WERI-Rb-1 (cell line): ENCODE results near the gene ITGB2.

ENCODE experiments used
- DNase-seq: peaks from one replicate; pipeline ENCODE4 v3.0.0-alpha.2; 2020
- H3K27ac ChIP-seq: fragments of 250-450 bp; sonication (Bioruptor Pico); 2 replicates; pipeline ENCODE4 v1.5.1; 2020; ENCODE audit warnings: mild to moderate bottlenecking, moderate library complexity
- H3K27me3 ChIP-seq: fragments of 250-450 bp; sonication (Bioruptor Pico); 2 replicates; pipeline ENCODE4 v1.5.1; 2021; ENCODE audit warnings: mild to moderate bottlenecking, low read depth, moderate library complexity; ENCODE audit not compliant: insufficient read depth, severe bottlenecking
- H3K36me3 ChIP-seq: fragments of 250-450 bp; sonication (Bioruptor Pico); 2 replicates; pipeline ENCODE4 v1.5.1; 2020; ENCODE audit warnings: mild to moderate bottlenecking, moderate library complexity
- H3K4me3 ChIP-seq: 2 replicates; pipeline ENCODE4 v1.5.1; 2011; ENCODE audit warnings: low read depth, mild to moderate bottlenecking, control low read depth, low read length
- H3K9me3 ChIP-seq: fragments of 250-450 bp; sonication (Bioruptor Pico); 2 replicates; pipeline ENCODE4 v1.5.1; 2021; ENCODE audit warnings: mild to moderate bottlenecking, moderate library complexity; ENCODE audit not compliant: severe bottlenecking
- CTCF ChIP-seq: IDR thresholded peaks from 2 replicates; pipeline ENCODE4 v1.5.1; 2011; ENCODE audit warnings: low read depth, mild to moderate bottlenecking, control low read depth, inconsistent platforms, low read length

ITGB2 gene

GRCh38 chr21:44856131-44856530 lies 64.6 kb downstream of the ITGB2 start:
- Histone ChIP-seq H3K36me3 (peaks cover 98% of the 10 kb centered on the region), H3K4me3 (no peak overlapping the region)

GRCh38 chr21:44855572-44855971 lies 65.1 kb downstream of the ITGB2 start:
- Histone ChIP-seq H3K36me3 (peaks cover 98% of the 10 kb centered on the region), H3K27me3 (no peaks in the 10 kb centered on the region), H3K9me3 (no peaks in the 10 kb centered on the region), H3K27ac (no peak overlapping the region), H3K4me3 (no peak overlapping the region)
- no peak for TF ChIP-seq CTCF
- DNase-seq, result no peak

More at GRCh38 chr21:44856131-44856530, 64.6 kb downstream of the ITGB2 start:
- no peaks in the 10 kb centered on the region for H3K27me3 ChIP-seq
- TF ChIP-seq CTCF, result no peak
- H3K27ac ChIP-seq, result no peak overlapping the region
- H3K9me3 ChIP-seq, result no peaks in the 10 kb centered on the region
- no peak for DNase-seq

- TF ChIP-seq CTCF, result no peak
- Histone ChIP-seq H3K9me3 (no peaks in the 10 kb centered on the region), H3K27me3 (no peaks in the 10 kb centered on the region), H3K36me3 (peaks cover 98% of the 10 kb centered on the region), H3K27ac (no peak overlapping the region; the same call in 1 of the 2 replicates), H3K4me3 (no peak overlapping the region)
- no peak for DNase-seq
Observed at GRCh38 chr21:44854664-44855446, 65.8 kb downstream of the ITGB2 start.

- Histone ChIP-seq H3K27me3 (no peaks in the 10 kb centered on the region), H3K27ac (no peak overlapping the region), H3K36me3 (peaks cover 98% of the 10 kb centered on the region), H3K9me3 (no peaks in the 10 kb centered on the region), H3K4me3 (no peak overlapping the region)
- DNase-seq, result no peak
- no peak for TF ChIP-seq CTCF
Observed at GRCh38 chr21:44854391-44854663, 66.4 kb downstream of the ITGB2 start.

GRCh38 chr21:44853601-44854390 lies 66.9 kb downstream of the ITGB2 start:
- TF ChIP-seq CTCF, result no peak
- Histone ChIP-seq H3K9me3 (no peaks in the 10 kb centered on the region), H3K36me3 (peaks cover 98% of the 10 kb centered on the region), H3K4me3 (no peak overlapping the region), H3K27me3 (no peaks in the 10 kb centered on the region), H3K27ac (no peak overlapping the region)
- DNase-seq, result no peak
